CD4-positive, alpha-beta T cell treated with Interleukin-17A for 1 hour (primary cell): Measurements from ENCODE around the gene LAMA5.

Experiments used
- DNase-seq: peaks from one replicate; pipeline ENCODE4 v3.0.0-alpha.2; 2020

The LAMA5 gene

GRCh38 chr20:62368976-62369814 is 2.1 kb upstream of the LAMA5 start:
- no peak for DNase-seq

GRCh38 chr20:62368392-62368975 is 1.4 kb upstream of the LAMA5 start:
- DNase-seq: no peak

GRCh38 chr20:62367633-62368391 is 700 bp upstream of the LAMA5 start:
- no peak for DNase-seq

GRCh38 chr20:62366370-62367135 is 559 bp downstream of the LAMA5 start:
- DNase-seq: no peak

- DNase-seq: no peak
Observed at GRCh38 chr20:62365814-62366369, 1.2 kb downstream of the LAMA5 start.

GRCh38 chr20:62364911-62365736 is 2.0 kb downstream of the LAMA5 start:
- DNase-seq: no peak

GRCh38 chr20:62363920-62364851 is 2.9 kb downstream of the LAMA5 start:
- DNase-seq: no peak

GRCh38 chr20:62362991-62363919 is 3.9 kb downstream of the LAMA5 start:
- no peak for DNase-seq

GRCh38 chr20:62362590-62362940 is 4.5 kb downstream of the LAMA5 start:
- DNase-seq: no peak

GRCh38 chr20:62361799-62362589 is 5.1 kb downstream of the LAMA5 start:
- DNase-seq: no peak

GRCh38 chr20:62360854-62361798 is 6.0 kb downstream of the LAMA5 start:
- no peak for DNase-seq

GRCh38 chr20:62359491-62360121 is 7.5 kb downstream of the LAMA5 start:
- DNase-seq: no peak

GRCh38 chr20:62359043-62359490 is 8.0 kb downstream of the LAMA5 start:
- no peak for DNase-seq

GRCh38 chr20:62358171-62359042 is 8.7 kb downstream of the LAMA5 start:
- no peak for DNase-seq

GRCh38 chr20:62357681-62358080 is 9.4 kb downstream of the LAMA5 start:
- DNase-seq: no peak

GRCh38 chr20:62357187-62357667 is 9.9 kb downstream of the LAMA5 start:
- DNase-seq: no peak
